ENCODE measurements around the gene PHLDB1. TPM values are rescaled to one million over a fixed set of nuclear protein-coding genes. Genes with fewer than 3 reads are reported as not detected.

PHLDB1 gene
- total and polyA plus RNA-seq, 4 donors, result 4.8 to 15.4 (median 6.0) TPM

- WGBS, result 72% methylated on average over 7 of the region's 7 CpGs
- H3K4me1 ChIP-seq (ENCODE audit: control insufficient read depth in 4 of 4, insufficient read depth in 4 of 4, low read length in 3 of 4), result peaks cover 0 to 28% (median 17%) of the 10 kb centered on the region in 4 donors
- H3K9me3 ChIP-seq (ENCODE audit: control insufficient read depth in 4 of 4, low read length in 3 of 4), result no peaks in the 10 kb centered on the region
- H3K27ac ChIP-seq (ENCODE audit: low read depth in 1 of 2, low read length in 2 of 2), result peak overlapping the region; percentile 24 to 53
- peaks cover 4 to 10% (median 7%) of the 10 kb centered on the region in 4 donors for H3K36me3 ChIP-seq (ENCODE audit: control insufficient read depth in 4 of 4, insufficient read depth in 3 of 4, low read depth in 1 of 4, low read length in 3 of 4)
- no peak for TF ChIP-seq RXRA (IDR thresholded peaks at IDR 0.05)
- no peak for TF ChIP-seq HNF4G (IDR thresholded peaks at IDR 0.05)
- TF ChIP-seq ATF3 (IDR thresholded peaks at IDR 0.05), result no peak
- TF ChIP-seq EGR1 (IDR thresholded peaks at IDR 0.05; ENCODE audit: low read depth in 2 of 2), result no peak
- no peak for TF ChIP-seq FOXA1 (IDR thresholded peaks at IDR 0.05)
- no peak for TF ChIP-seq REST (IDR thresholded peaks at IDR 0.05)
- TF ChIP-seq GABPA (IDR thresholded peaks at IDR 0.05 in 1 of 2, conservative IDR thresholded peaks at IDR 0.05 in 1 of 2), result no peak
- H3K9ac ChIP-seq (ENCODE audit: low read depth in 1 of 2, low read length in 2 of 2), result no peak overlapping the region
- no peak overlapping the region for H3K4me3 ChIP-seq (ENCODE audit: low read depth in 1 of 3, low read length in 3 of 3)
- H3K27me3 ChIP-seq (ENCODE audit: control insufficient read depth in 4 of 4, insufficient read depth in 4 of 4, low read length in 3 of 4), result no peaks in the 10 kb centered on the region
- DNase-seq (ENCODE audit: low spot score), result no peak
Measured at GRCh38 chr11:118606844-118607228, 579 bp upstream of the PHLDB1 start.

- Histone ChIP-seq H3K4me3 (ENCODE audit: low read depth in 1 of 3, low read length in 3 of 3) (peak overlapping the region; percentile 11 to 59 (median 48)), H3K27ac (ENCODE audit: low read depth in 1 of 2, low read length in 2 of 2) (peak overlapping the region; percentile 75), H3K36me3 (ENCODE audit: control insufficient read depth in 4 of 4, insufficient read depth in 3 of 4, low read depth in 1 of 4, low read length in 3 of 4) (peaks cover 0 to under 1% (median 0%) of the 10 kb centered on the region in 4 donors), H3K9ac (ENCODE audit: low read depth in 1 of 2, low read length in 2 of 2) (no peak overlapping the region), H3K27me3 (ENCODE audit: control insufficient read depth in 4 of 4, insufficient read depth in 4 of 4, low read length in 3 of 4) (peaks cover 0 to 2% (median 0%) of the 10 kb centered on the region in 4 donors), H3K9me3 (ENCODE audit: control insufficient read depth in 4 of 4, low read length in 3 of 4) (no peaks in the 10 kb centered on the region), H3K4me1 (ENCODE audit: control insufficient read depth in 4 of 4, insufficient read depth in 4 of 4, low read length in 3 of 4) (peaks cover 0 to 28% (median 17%) of the 10 kb centered on the region in 4 donors)
- TF ChIP-seq RAD21 (IDR thresholded peaks at IDR 0.05), result no peak
- no peak for TF ChIP-seq NR2F2 (IDR thresholded peaks at IDR 0.05)
- DNase-seq (ENCODE audit: low spot score), result no peak
- WGBS, result 15% methylated on average over 69 of the region's 69 CpGs
Measured at GRCh38 chr11:118608360-118609227, 1.2 kb downstream of the PHLDB1 start.

GRCh38 chr11:118609380-118610224 lies 2.2 kb downstream of the PHLDB1 start:
- H3K27me3 ChIP-seq (ENCODE audit: control insufficient read depth in 4 of 4, insufficient read depth in 4 of 4, low read length in 3 of 4), result peaks cover 0 to 2% (median 0%) of the 10 kb centered on the region in 4 donors
- no peaks in the 10 kb centered on the region for H3K9me3 ChIP-seq (ENCODE audit: control insufficient read depth in 4 of 4, low read length in 3 of 4)
- 17% methylated on average over 57 of the region's 57 CpGs for WGBS
- peaks cover 0 to 28% (median 17%) of the 10 kb centered on the region in 4 donors for H3K4me1 ChIP-seq (ENCODE audit: control insufficient read depth in 4 of 4, insufficient read depth in 4 of 4, low read length in 3 of 4)
- peak overlapping the region in 1 of 3 donors; percentile 55 for H3K4me3 ChIP-seq (ENCODE audit: low read depth in 1 of 3, low read length in 3 of 3)
- peak overlapping the region; percentile 8 to 75 for H3K27ac ChIP-seq (ENCODE audit: low read depth in 1 of 2, low read length in 2 of 2)
- H3K36me3 ChIP-seq (ENCODE audit: control insufficient read depth in 4 of 4, insufficient read depth in 3 of 4, low read depth in 1 of 4, low read length in 3 of 4), result no peaks in the 10 kb centered on the region
- H3K9ac ChIP-seq (ENCODE audit: low read depth in 1 of 2, low read length in 2 of 2), result no peak overlapping the region
- no peak for DNase-seq (ENCODE audit: low spot score)
- TF ChIP-seq NR2F2 (IDR thresholded peaks at IDR 0.05) (no peak), HNF4A (conservative IDR thresholded peaks at IDR 0.05) (no peak), JUND (IDR thresholded peaks at IDR 0.05) (no peak), RXRA (IDR thresholded peaks at IDR 0.05) (no peak), MAX (IDR thresholded peaks at IDR 0.05) (no peak), REST (IDR thresholded peaks at IDR 0.05) (no peak), TAF1 (conservative IDR thresholded peaks at IDR 0.05) (no peak), YY1 (IDR thresholded peaks at IDR 0.05) (no peak), FOXA2 (IDR thresholded peaks at IDR 0.05) (no peak), SP1 (IDR thresholded peaks at IDR 0.05) (no peak)
